K562 (cell line): ENCODE results near the gene HSPB2. TPM values are rescaled to one million over a fixed set of nuclear protein-coding genes. Genes with fewer than 3 reads are reported as not detected.

Experiments
- BACH1 ChIP-seq: fragments of 200-800 bp; sonication (Bioruptor generic); IDR thresholded peaks from 2 replicates; pipeline ENCODE4 v1.6.1; 2016; ENCODE audit warnings: missing genetic modification characterization, missing compliant biosample characterization
- CREM ChIP-seq: IDR thresholded peaks from 2 replicates; pipeline ENCODE4 v1.6.1; 2014; ENCODE audit warnings: antibody characterized with exemption, low read depth
- CTBP1 ChIP-seq: fragments of 450-650 bp; IDR thresholded peaks from 2 replicates; pipeline ENCODE4 v1.6.1; 2016; ENCODE audit warnings: borderline replicate concordance
- DPF2 ChIP-seq: fragments of 450-650 bp; IDR thresholded peaks from 2 replicates; pipeline ENCODE4 v1.6.1; 2016
- HNRNPLL ChIP-seq: fragments of 200-400 bp; formaldehyde crosslinking; IDR thresholded peaks from 2 replicates; pipeline ENCODE4 v1.6.1; 2017; ENCODE audit warnings: low read length, low read depth, mild to moderate bottlenecking; ENCODE audit not compliant: poor library complexity, severe bottlenecking
- NBN ChIP-seq: fragments of 450-650 bp; IDR thresholded peaks from 2 replicates; pipeline ENCODE4 v1.6.1; 2016; ENCODE audit warnings: low read depth, mild to moderate bottlenecking
- NRF1 ChIP-seq, 2 experiments: fragments of 450-650 bp; IDR thresholded peaks in 1 of 2; conservative IDR thresholded peaks in 1 of 2; 2 replicates each; pipeline ENCODE4 v1.6.1; 2014; ENCODE audit warnings: mild to moderate bottlenecking in 2 of 2
- POLR3A ChIP-seq: IDR thresholded peaks from 2 replicates; pipeline ENCODE4 v1.6.1; 2011; ENCODE audit warnings: borderline replicate concordance, mild to moderate bottlenecking, moderate library complexity; ENCODE audit not compliant: insufficient read length, insufficient read depth; ENCODE audit errors: extremely low read depth
- polyA plus RNA-seq, 8 experiments: library from polyadenylated mRNA; depleted of rRNA in 4 of 8; stranded (reverse) in 5 of 8; unstranded in 3 of 8; fragments of >200 nt; fragmentation: Nextera tagmentation in 2 of 8; fragmentation: Illumina TruSeq in 1 of 8; extraction: Ambion mirVana in 2 of 8; extraction: Trizol in 1 of 8; gene quantifications; 2 replicates each; pipeline versions ENCODE4 v1.2.1 to v1.2.3, GENCODE V29; 2011 to 2014; ENCODE audit warnings: inconsistent platforms in 1 of 8, missing spikeins in 1 of 8
- total RNA-seq, 7 experiments: library from RNA; depleted of rRNA in 6 of 7; stranded (reverse); fragments of >200 nt in 6 of 7; fragmentation: Illumina TruSeq in 2 of 7; extraction: Trizol in 2 of 7; gene quantifications; 2 replicates each; pipeline versions ENCODE4 v1.2.1 to v1.2.3, GENCODE V29; 2011 to 2021; ENCODE audit warnings: low replicate concordance in 1 of 7
- TF ChIP-seq, protein P1 (sequence below): fragments of 450-650 bp; formaldehyde crosslinking; IDR thresholded peaks from 2 replicates; pipeline ENCODE4 v1.4.0; 2020; ENCODE audit warnings: mild to moderate bottlenecking, moderate library complexity

Gene HSPB2
- total and polyA plus RNA-seq, 9 of the 15 experiments (the other 6 are each of a cell fraction or from before 2014, with no cell fraction given), result 0.06 to 0.35 (median 0.11) TPM; not detected in 5

DNA sequence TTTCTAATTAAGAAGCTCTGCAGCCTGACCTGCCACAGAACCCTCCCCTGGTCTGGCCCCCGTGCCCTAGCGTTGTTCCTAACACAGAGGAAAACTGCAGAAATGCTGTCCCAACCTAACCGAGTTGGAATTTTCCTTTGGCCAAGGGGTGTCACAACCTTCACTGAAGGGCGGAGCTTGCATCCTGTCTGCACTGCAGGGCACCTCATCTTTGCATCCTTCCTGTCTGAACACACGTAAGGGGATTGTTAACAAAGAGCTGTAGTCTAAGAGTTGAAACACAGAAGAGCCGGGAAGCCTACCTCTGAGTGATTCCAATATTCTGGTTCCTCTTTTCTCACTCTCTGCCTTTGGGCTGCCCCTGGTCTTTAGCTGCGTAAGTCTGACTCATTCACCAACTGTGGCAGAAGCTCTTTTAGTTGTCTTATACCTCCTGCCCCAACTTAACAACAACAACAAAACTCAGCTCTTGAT, 26.2 kb downstream of the HSPB2 start (continued):
- TF ChIP-seq, protein P1, sequence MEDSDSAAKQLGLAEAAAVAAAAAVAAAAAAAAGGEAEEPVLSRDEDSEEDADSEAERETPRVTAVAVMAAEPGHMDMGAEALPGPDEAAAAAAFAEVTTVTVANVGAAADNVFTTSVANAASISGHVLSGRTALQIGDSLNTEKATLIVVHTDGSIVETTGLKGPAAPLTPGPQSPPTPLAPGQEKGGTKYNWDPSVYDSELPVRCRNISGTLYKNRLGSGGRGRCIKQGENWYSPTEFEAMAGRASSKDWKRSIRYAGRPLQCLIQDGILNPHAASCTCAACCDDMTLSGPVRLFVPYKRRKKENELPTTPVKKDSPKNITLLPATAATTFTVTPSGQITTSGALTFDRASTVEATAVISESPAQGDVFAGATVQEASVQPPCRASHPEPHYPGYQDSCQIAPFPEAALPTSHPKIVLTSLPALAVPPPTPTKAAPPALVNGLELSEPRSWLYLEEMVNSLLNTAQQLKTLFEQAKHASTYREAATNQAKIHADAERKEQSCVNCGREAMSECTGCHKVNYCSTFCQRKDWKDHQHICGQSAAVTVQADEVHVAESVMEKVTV (CRISPR knock-in tag), result no peak
- TF ChIP-seq NBN (no peak), NRF1 (conservative IDR thresholded peaks at IDR 0.05 in 1 of 2, IDR thresholded peaks at IDR 0.05 in 1 of 2) (peak; percentile 46 to 62; a peak in 3 of 4 replicates), DPF2 (0 out of 2 replicates have a peak, but pooled peaks have one; percentile 45), CREM (0 out of 2 replicates have a peak, but pooled peaks have one; percentile 29), POLR3A (no peak), BACH1 (no peak), HNRNPLL (no peak), CTBP1 (peak; percentile 55)
